GM21367 (cell line): ENCODE measurements around the gene TP53BP2.

Experiments
- ATAC-seq: cut with Tn5 transposase; IDR thresholded peaks from one replicate; pipeline ENCODE4 v1.9.1; 2021; ENCODE audit not compliant: unreplicated experiment

TP53BP2 gene

DNA sequence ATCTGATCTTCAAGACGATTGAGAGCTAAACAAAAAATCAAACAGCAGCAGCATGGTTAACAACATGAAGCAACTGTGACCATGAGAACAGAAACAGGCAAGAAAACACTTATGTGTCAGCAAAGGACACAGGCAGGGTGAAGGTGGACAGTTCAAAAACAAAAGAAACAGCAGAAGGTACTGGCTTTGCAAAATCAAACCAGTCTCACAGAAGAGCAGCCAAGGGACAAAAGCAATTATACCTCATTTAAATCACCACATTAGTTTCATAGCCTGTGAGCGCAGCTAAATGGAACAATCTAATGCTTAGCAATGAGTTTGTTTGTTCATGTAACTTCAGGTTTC, 74.3 kb downstream of the TP53BP2 start:
- ATAC-seq = no peak

DNA sequence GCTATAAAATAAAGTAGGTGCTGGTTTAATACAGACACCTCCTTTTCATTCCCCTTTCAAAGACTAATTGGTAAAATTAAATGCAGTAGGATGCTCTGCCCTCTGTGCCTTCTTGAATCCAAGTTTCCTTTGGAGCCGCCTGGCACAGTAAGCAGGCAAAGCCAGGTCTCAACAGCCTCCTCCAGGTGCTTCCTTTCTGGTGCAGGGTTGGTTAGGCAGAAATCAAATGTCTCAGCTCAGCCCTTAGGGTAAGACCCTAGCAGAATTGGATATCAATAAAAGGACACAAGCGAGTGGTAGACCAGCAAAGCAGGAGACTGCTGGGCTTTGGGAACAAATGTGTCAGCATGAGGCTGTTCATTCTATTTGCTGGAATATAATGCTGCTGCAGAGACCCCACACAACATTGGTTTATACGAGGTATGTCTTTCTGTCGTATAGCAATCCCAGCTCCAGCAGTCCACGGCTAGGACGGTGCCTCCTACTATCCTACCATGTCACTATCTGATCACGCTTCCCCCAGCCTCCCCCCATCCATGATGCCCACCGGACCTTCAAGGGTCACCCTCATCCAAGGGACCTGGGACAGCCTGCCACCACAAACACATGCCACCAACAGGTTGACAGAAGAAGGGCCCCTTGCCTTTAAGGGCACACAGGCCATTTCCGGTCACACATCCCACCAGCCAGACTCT, 75.0 kb downstream of the TP53BP2 start:
- ATAC-seq = no peak

DNA sequence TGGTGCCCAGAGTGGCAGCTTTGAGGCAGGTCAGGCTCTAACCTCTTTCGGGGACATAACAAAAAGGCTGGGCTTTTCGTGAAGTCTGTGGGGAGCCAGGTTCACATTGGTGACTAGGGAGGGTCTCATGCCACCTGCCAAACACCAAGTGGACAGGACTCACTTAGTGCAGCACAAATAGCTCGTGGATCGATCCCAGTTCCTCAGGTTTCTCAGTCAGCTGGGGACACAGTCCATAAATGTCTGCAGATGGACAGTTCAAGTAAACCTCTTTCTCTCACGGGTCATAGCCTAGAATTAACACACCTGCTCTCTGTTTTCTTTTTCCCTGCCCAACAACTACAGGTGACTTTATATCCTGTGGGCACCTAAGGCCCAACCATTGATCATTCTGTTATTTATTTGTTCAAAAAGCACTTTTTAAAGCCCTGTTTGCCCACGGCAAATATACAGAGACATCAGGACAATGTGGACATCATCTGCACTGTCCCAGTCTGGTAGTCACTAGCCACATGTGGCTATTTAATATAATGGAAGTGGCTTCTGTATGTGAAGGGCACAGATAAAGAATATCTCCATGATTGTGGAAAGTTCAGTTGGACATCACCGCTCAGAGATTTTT, 79.9 kb downstream of the TP53BP2 start:
- no peak for ATAC-seq

DNA sequence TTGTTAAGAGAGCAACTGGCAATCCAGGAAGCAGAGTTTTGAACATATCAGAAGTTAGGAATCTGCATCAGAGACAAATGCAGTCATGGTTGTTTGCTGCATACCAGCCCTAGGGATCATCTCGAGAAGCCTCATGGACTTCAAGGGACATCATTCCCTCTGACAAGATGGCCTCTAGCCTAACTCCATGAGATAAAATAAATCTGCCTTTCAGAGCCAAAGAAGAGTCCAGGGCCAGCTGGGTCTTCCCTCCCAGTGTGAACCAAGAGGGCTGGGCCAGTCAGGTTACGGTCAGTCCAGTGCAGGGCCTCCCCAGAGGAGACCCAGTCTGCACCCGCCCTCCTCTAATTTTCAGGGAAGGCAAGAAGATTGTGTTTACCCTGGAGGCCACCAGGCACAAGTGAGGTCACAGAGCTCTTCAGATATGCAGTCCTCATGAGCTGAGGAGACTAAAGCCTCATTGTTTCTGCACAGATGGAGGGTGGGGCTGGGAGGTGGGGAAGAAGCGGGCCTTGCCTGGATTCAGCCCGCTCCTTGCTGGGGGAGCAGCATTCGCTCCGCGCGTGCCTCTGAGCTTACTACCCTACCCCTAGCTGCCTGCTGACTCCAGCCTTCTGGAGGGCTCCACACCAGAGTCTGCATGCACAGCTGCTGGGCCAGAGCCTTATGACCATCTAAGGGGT, 80.6 kb downstream of the TP53BP2 start:
- ATAC-seq = no peak

DNA sequence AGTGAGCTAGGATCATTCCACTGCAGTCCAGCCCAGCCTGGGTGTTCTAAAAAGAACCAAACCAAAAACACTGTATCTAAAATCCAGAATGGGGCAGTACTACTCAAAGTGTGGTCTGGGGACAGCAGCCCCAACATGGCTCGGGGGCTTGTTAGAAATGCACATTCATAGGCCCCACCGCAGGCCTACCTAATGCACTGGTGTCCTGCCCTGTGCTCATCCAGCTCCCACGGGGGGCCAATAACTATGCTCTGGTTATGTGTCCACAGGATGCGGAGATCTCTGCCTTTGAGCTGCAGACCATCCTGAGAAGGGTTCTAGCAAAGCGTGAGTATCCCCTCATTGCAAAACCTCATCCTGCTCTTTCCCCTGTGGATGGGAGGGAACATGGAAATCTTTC, 81.9 kb downstream of the TP53BP2 start:
- no peak for ATAC-seq

- no peak for ATAC-seq
Observed at GRCh38 chr1:223763251-223763650, 82.5 kb downstream of the TP53BP2 start.

DNA sequence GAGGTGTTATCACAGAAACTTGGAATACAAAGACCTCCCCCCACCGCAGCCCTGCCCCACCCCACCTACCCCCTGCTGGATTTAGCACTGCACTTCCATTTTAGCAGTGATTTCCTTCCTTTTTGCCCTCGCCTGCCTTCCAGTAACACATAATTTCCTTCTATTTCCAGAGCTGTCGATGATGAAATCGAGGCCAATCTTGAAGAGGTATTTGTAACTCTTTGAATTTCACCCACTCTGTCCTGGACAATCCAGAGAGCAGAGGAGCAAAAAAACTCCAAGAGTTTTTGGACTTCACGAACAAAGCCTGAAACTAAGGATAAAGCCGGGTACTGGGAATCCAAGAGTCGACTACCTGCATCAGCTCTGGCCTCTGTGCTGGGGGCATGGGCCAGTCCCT, 84.3 kb downstream of the TP53BP2 start:
- ATAC-seq = no peak

DNA sequence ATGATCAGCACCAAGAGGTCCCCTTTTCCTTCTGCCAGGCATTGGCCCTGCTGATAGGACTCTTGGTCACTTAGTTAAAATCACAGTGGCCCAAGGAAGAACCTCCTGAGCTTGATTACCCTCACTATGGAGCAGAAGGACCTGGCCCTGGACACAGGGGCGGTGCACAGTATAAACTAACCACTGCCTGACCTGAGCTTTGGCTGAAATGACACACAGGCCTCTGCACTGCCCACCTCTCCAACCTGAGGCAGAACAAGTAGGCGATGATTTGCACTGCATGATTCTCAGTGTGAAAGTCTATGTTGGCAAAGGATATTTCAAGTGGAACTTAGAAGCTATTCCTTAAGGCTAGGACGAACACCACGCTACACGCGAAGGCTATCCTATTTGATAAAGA, 84.9 kb downstream of the TP53BP2 start:
- no peak for ATAC-seq

DNA sequence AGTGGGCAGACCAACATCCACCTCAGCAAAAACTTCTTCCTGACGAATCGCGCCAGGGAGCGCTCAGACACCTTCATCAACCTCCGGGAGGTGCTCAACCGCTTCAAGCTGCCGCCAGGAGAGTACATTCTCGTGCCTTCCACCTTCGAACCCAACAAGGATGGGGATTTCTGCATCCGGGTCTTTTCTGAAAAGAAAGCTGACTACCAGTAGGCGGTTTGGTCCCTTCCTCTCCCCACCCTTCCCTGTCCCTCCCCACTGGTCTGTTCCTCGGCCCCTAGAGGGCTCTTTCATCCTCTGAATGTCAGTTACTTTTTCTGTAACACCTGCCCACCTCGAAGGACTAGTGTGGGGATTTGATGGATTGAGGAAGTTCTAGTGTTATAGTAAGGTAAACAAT, 86.5 kb downstream of the TP53BP2 start:
- no peak for ATAC-seq

DNA sequence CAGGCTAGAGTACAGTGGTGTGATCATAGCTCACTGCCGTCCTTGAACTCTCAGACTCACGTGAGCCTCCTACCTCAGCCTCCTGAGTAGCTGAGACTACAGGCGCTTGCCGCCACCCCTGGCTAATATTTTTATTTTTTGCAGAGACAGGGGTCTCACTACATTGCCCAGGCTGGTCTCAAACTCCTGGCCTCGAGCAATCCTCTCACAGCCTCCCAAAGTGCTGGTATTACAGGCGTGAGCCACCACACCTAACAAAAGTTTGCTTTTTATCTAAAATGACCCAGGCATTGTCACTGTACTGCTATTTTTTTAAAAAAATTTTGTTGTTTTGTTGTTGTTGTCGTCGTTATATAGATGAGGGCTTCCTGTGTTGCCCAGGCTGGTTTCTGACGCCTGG, 87.0 kb downstream of the TP53BP2 start:
- no peak for ATAC-seq

DNA sequence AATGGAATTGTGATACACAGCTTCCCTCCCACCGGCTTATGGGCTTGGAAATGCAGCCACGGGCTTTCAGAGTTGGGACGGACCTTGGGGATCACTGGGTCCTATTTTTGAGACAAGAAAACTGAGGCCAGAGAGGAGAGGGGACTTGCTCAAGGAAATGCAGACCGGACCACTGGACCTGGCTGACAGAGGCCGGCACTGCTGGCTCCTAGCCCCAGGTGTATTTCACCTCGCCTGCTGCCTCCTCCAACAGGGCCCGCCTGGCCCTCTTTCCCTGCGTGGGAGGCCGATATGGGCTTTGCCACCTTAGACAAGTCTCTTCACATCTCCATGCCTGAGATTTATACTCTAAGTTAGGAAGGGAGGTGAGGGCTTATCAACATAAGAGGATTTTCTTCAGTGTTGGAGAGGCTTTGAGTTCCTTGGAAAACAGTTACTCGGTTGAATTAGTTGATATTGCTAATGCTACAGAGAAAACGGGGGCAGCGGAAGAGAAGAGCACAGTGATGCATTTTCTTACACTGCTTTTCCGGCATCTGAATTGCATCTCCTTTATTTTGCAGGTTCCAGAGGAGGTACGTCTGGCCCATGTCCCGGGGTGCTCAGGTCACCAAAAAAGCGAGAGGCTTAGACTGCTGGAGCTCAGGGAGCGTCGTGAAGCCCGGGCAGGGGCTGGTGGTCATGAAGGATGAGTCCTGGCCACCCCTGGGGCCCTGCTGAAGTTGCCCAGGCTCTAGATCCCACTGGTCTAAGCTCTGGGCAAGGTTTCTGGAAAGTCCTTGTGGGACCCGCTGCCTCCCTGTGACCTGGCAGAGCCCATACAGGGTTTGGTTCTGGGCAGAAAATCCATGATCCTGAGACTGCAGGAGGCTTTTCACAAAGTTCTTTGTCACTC, 88.7 kb downstream of the TP53BP2 start:
- ATAC-seq = no peak

- no peak for ATAC-seq
Observed at GRCh38 chr1:223755992-223756775, 89.6 kb downstream of the TP53BP2 start.

GRCh38 chr1:223755432-223755792, 90.3 kb downstream of the TP53BP2 start:
- no peak for ATAC-seq

DNA sequence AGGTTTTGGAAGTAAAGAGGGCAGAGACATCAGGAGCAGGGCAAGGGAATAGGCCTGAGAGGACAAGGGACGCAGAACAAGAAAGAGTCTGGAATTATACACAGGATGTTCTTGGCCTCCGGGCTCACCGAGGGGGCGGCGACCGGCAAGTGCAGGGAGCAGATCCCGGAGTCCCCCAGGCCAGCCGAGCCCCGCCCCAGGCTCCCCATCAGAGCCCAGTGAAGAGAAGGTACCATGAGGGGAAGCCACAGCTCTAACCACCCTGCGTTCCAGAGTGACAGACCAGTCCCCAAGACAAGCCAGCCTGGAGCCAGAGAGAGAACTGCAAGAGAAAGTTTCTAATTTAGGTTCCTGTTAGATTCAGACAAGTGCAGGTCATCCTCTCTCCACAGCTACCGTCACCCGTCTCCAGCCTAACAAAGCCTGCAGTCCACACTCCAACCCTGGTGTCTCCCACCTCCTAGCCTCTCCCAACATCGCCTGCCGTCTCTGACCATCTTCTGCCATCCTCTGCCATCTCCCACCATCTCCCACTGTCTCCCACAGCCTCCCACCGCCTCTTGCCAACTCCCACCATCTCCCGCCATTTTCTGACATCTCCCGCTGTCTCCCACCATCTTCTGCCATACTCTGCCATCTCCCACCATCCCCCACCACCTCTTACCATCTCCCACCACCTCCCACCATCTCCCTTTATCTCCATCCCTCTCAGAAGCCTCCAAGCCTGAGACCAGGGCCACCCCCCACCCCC, 90.9 kb downstream of the TP53BP2 start:
- ATAC-seq = no peak

GRCh38 chr1:223752721-223753515, 92.8 kb downstream of the TP53BP2 start:
- no peak for ATAC-seq

DNA sequence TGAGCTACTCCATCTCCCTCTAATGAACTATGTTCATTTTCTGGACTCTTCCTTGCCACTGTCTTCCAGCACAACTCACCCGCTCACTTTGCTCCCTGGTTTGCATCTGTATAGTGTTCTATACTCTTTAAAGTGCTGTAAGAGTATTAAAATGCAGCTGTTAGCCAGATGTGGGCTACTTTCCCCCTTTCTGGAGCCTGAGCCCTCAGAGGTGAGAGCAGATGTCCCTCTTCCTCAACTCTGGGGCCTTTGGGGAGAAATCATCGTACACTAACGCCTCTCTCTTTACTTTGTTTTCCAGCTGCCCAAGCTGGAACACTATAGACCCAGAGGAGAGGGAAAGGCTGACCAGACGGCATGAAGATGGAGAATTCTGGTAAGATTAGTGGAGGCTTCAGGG, 94.1 kb downstream of the TP53BP2 start:
- no peak for ATAC-seq

- ATAC-seq = no peak
Observed at GRCh38 chr1:223750730-223751570, 94.8 kb downstream of the TP53BP2 start.
